ENCODE measurements around the gene TUBA1B.
A peak's percentile ranks its signal among the peaks of the same experiment; 100 is the strongest.
"Not testable (repeated sequence)": the region's sequence is repeated elsewhere in the genome, so short reads cannot be mapped to it uniquely, and the experiment has no call there.

TUBA1B gene

DNA sequence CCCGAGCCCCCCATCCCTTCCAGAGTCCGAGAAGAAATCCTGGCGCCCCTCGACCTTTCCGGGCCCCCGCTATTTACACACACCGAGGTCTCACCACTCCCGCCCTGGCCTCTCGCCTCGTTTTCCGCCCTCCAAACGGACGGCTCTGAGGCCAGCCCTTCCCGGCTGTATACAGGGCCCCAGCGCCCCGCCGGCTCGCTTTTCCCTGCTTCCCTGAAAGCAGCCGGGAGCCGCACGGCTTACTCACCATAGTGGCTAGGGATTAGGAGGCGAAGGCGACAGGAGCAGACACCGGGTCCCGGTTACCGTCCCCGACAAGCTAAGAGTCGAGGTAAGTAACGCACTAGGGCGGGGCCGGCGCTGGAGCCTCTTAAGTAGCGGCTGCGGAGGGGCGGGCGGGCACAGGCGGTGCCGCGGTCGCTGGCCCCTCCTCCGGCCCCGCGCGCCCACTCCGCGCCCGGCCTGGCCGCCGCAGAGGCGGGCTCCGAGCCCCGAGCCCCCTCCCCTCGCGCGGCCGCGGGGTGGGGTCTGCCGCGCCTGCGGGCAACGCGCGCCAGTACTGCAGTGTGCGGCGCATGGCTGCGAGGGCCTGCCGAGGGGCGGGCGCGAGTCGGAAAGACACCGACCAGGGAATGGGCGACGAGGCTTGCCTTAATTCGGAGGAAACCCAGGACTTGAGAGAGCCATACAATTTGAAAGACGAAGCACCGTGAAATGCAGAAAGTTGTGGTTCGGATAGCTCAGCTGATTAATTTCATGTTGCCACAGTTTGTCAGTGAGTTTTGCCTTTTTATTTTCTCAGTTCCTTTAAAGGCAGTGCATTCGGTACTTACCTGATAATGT lies at the start of gene TUBA1B:
TSS of gene TUBA1B (minus strand) at position 345 of the 843 bp plus-strand sequence. CDS start at position 250, 95 bp downstream.
- peak; percentile 59 for DNase-seq

DNA sequence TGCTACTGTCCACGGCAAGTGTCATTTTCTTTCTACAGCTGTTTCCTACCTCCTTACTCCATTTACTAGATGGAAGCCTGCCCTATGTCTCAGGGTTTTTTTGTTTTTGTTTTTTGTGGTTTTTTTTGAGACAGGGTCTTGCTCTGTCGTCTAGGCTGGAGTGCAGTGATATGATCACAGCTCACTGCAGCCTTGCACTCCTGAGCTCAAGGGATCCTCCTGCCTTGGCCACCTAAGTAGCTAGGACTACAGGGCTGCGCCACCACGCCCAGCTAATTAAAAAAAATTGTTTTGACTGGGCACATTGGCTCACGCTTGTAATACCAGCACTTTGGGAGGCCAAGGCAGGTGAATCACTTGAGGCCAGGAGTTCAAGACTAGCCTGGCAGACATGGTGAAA lies 43.0 kb upstream of the TUBA1B start:
- no peak for DNase-seq

DNA sequence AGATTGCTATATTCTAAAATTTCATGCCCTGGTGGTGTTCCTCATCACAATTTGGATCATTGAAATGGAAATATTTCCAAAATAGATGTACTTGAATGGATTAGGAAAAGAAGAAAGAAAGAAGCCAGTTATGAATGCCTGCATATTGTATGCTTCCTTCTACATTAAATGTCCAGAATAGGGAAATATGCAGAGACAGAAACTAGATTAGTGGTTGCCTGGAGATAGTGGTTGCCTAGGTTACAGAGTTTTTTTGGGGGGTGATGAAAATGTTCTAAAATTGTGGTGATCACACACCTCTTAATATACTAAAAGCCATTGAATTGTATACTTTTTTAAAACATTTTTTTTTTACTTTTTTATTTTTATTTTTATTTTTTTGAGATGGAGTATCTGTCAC lies 39.7 kb upstream of the TUBA1B start:
- no peak for DNase-seq

DNA sequence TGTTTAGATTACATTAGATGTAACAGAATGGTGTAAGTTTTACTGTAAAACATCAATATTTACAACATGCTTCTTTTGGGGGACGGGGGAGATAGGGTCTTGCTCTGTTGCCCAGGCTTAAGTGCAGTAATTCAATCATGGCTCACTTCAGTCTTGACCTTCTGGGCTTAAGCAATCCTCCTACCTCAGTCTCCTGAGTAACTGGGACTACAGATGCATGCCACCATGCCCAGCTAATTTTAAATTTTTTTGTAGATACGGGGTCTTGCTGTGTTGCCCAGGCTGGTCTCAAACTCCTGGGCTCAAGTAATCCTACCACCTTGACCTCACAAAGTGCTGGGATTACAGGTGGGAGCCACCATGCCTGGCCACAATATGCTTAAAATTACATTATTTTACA lies 33.9 kb upstream of the TUBA1B start:
- DNase-seq, result no peak

DNA sequence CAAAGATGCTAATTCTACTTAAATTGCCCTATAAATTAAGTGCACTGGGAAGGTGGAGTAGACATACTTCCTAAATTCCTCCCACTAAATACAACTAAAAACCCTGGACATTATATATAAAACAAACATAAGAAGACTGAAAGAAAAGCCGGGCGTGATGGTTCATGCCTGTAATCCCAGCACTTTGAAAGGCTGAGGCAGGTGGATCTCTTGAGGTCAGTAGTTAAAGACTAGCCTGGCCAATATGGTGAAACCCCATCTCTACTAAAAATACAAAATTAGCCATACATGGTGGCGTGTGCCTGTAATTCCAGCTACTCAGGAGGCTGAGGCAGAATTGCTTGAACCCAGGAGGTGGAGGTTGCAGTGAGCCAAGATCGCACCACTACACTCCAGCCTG lies 30.7 kb upstream of the TUBA1B start:
- not testable (repeated sequence) for DNase-seq

DNA sequence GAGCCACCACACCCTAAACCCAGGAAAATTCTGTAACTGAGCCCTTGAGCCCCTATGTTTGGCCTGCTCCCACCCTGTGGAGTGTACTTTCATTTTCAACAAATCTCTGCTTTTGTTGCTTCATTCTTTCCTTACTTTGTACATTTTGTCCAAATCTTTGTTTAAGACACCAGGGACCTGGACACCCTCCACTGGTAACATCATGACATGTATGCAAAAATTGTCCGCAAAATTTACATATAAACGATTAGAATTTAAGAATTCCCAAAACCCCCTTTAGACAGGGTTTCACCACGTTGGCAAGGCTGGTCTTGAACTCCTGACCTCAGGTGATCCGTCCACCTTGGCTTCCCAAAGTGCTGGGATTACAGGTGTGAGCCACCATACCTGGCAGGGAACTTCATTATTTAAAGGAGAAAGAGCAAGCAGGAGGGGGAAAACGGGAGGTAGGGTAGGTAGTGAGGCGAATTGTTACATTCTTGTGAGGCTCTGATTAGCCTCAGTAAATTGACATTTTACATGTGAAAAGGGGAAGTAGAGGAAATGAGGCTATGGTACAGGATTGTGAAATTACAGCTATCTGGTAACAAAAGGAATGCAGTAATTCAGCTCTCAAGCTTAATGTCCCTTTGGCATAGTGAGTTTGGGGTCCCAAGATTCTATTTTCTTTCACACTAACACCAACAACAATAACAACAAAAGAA lies 30.0 kb upstream of the TUBA1B start:
- DNase-seq, result no peak

DNA sequence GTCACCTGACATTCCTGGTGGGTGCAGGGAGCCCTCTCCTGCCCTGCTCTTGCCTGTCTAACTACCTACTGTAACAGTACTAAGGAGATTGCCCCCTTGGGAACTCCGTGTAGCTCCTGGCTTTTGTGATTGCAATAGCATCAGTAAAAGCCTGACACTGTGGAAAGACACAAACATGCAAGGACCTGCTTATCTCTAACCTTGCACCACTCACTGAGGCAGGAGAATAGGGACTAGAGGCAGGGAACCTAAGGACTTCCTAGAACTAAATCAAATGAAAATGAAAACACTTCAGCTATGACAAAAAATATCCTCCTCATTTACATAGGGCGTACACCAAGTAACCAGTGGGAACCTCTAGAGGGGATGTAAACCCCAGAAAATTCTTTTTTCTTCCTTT lies 29.2 kb upstream of the TUBA1B start:
- DNase-seq, result no peak

DNA sequence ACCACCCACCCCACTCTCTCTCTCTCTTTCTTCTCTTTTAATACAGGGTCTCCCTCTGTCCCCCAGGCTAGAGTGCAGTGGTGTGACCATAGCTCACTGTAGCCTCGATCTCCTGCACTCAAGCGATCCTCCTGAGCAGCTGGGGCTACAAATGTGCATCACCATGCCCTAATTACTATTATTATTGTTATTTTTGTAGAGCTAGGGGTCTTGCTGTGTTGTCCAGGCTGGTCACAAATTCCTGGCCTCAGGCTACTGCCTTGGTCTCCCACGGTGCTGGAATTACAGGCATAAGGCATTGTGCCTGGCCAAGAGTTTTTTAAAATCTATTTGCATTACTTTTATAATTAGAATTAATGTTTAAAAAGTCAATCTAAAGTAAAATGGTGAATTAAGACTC lies 23.0 kb upstream of the TUBA1B start:
- no peak for DNase-seq

DNA sequence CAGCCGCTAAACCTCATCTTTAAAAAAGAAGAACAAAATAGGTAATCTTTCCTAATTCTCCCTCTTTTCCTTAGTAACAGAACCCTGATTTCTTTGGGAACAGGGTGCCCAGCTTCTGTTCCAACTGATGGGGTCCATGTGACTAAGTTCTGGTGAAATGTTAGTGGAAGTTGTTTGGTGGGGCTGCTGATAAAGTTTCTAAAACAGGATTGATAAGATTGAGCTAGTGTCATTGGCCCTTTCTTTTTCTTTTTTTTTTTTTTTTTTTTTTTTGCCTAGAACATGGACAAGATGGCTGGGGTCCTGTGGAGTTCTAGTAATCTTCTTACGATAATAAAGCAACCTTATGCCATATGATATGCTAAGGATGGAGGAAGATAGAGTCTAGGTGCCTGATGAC lies 16.2 kb upstream of the TUBA1B start:
- DNase-seq, result no peak

DNA sequence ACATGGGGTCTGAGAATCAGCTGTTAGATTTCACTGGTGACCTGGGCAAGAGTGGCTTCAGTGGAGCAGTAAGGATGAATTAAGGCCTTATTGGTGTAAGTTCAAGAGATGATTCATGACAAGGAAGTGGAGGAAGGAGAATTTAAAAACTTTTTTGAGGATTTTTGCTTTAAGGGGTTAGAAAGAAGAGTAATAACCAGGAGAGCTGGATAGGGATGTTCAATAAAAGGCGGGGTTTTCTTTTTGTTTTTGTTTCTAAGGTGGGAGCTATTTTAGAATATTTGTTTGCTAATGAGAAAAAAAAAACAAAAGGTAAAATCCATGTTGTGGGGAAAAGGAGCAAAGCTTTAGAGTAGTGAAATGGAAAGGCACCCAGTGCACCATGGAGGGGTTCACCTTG lies 15.2 kb upstream of the TUBA1B start:
- DNase-seq, result no peak

DNA sequence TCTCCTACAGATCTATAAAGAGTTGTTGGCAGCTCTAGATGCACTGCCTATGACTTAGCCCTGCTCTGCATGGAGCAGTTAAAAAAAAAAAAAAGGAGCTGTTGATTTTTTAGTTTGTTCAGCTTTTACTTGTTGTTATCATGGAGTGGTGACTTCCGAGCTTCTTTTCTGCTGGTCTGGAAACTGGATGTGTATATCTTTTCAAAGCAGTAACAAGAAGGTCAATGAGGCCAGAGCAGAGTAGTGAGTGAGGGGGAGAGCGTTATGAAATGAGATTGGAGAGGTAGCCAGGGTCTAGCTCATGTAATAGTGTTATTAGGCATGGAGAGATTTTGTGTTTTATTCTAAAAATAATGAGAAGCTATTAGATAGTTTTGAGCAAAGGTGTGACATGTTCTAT lies 13.2 kb upstream of the TUBA1B start:
- DNase-seq, result no peak

DNA sequence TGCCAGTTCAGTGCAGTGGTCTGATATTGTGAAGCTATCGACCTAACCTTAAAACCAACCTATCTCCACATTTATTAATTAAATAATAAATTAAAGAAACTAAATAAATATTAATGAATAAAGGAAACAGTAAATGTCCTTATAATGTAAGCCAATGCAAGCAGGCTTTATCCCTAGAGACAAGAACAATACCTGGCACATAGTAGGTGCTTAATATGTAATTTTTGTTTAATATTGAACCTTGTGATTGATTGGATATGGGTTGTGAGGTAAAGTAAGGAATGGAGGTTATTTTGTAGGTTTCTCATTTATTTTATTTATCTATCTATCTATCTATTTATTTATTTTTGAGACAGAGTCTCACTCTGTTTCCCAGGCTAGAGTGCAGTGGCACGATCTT lies 7.8 kb upstream of the TUBA1B start:
- no peak for DNase-seq

DNA sequence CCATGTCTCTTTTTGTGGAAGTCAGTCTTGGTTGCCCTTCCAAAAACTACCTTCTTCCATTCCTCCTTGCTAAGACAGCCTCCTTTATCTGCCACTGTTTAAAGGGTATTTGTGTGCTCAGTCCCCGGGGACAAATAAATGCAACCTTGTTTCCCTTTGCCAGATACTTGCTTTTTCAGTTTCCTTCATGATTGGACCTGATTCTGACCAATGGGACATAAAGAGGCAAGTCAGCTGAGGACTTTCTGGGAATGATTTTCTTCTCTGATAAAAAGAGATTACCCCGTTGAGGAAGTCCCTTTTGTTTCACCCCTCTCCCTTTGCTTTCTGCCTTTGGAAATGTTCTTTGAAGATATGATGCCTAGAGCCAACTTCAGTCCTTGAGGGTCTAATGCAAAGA lies 7.4 kb upstream of the TUBA1B start:
- DNase-seq, result no peak

DNA sequence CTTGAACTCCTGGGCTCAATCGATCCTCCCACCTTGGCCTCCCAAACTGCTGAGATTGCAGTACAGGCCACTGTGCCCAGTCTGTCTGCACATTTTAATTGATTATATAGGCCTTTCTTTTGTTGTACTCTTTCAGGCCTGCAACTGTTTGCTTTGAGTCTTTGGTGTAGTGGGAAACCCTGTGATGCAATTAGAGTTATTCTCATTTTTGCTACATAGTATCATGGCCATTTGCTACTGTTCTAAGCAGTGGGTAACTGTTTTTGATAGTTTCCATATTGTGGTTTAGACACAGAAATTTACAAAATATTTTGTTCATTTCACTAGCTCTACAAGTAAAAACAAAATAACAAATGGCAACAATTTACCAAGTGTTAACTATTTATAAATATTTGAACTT lies 6.3 kb upstream of the TUBA1B start:
- DNase-seq, result no peak

DNA sequence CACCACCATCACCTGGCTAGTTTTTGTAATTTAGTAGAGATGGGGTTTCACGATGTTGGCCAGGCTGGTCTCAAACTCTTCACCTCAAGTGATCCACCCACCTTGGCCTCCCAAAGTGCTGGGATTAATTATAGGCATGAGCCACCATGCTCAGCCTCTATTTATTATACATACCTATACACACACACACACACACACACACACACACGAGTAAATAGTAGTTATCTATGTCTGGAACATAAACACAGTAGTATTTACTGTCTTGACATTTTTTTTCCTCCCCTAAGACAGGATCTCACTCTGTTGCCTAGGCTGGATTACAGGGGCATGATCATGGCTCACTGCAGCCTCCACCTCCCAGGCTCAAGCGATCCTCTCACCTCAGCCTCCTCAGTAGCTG lies 5.8 kb upstream of the TUBA1B start:
- not testable (repeated sequence) for DNase-seq

DNA sequence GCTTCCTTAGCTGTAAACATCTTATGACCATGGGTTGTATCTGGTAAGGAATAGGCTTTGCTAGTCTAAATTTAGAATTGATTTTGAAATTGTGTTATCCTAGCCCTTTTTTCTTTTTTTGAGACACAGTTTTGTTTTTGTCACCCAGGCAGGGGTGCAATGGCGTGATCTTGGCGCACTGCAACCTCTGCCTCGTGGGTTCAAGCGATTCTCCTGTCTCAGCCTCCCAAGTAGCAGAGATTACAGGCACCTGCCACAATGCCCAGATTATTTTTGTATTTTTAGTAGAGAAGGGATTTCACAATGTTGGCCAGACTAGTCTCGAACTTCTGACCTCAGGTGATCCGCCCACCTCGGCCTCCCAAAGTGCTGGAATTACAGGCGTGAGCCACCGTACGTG lies 2.4 kb upstream of the TUBA1B start:
- no peak for DNase-seq

DNA sequence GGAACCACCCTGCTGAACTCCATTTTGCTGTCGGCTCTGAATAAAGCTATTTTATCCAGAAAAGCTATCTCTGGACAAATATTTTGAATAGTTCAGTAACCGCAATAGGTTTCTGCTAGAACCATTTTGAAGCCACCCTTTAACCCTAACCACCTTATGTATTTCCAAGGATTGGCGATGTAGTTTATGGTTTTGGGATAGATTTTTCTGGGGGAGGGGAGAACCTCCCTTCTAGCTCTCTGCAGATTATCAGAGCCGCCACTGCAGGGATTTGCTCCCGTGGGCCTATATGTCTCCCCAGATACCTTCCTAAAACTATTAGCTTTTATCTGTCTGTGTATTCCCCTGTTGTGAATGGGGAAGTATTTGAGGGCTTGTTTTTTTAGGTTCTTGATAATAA lies 1.8 kb upstream of the TUBA1B start:
- DNase-seq, result no peak

DNA sequence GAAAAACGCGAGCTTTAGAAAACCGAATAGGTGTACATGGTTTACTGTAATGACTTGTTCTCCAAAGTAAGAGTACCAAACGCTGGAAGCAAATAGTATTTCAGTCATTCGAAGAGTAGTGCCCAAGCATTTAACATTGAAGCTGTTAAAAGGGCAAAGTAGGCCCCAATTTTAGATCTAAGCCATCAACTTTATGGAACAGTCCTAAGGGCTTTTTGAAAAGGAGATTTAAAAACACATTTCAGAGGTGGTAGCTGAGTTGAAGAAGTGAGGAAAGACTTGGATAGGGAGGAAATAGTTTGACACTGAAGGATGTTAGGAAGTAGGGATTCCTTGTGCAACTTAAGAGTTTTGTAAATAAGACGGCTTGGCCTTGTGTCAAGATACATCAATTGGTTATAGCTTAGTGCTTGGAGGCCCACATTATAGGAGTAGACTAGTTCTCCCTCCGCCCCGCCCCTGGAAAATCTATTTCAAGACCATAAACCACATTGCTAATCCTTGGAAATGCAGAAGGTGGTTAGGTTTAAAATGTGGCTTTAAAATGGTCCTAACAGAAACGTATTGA lies 783 bp upstream of the TUBA1B start:
- DNase-seq, result peak; percentile 52

DNA sequence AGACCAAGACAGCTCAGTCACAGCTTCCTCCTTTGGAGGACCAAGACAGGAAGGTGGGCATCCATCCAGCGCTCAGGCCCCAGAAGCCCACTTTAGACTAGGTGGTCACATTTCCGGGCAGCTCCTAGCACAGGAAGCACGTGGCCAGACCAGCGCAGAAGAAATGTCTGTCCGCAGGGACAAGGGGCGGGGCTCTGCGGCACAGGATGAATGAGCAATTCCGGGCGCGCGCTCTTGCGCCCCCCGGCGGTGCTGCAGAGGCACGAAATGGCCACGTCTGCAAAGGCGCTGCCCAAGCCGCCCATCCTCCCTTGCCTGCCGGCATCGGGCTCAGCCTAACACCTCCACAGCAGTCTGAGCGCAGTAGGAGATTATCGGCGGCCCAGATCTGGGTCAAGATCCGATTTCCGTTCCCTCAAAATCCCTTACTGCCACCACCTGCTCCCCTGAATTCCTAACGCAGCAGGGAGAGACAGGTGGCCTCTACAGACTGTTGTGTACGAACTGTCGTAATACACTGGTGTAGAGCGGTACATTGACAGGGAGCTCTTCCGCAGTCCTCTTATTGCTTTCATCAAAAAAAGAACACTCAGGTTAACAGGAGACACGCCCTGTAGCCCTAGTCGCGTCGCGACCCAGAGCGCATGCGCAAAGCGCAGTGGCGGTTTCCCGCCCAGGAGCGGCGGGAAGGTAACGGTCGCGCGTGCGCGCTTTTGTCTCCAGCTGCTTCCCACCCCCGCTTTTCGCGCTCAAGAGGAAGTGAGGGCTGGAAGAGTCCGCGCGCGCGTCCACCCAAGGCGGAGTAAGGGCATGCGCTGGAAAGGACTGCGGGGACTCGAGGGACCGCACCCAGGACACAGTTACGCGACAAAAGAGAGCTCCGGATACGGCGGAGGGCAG lies 794 bp downstream of the TUBA1B start:
- DNase-seq, result peak; percentile 82

DNA sequence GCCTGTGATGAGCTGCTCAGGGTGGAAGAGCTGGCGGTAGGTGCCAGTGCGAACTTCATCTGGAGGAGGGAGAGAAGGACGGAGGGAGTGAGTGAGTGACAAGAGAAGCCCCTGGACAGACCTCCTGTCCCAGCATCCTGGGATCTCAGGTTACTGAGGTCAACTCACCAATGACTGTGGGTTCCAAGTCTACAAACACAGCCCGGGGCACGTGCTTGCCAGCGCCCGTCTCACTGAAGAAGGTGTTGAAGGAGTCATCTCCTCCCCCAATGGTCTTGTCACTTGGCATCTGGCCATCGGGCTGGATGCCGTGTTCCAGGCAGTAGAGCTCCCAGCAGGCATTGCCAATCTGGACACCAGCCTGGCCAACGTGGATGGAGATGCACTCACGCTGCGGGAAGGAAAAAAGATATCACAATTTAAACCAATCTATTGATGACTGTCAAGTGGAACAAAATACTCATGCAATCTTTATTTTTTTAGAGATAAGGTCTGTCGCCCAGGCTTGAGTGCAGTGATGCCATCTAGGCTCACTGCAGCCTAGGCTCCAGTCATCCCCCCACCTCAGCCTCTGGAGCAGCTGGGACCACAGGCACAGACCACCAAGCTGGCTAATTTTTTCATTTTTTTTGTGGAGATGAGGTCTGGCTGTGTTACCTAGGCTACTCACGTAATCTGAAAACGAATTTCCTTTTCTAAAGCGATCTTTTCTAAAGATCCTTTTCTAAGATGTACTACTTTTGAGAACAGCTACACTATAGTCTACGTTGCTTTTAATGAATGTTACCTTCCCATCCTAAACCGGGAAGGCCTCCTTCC lies 1.7 kb downstream of the TUBA1B start:
- DNase-seq, result no peak

DNA sequence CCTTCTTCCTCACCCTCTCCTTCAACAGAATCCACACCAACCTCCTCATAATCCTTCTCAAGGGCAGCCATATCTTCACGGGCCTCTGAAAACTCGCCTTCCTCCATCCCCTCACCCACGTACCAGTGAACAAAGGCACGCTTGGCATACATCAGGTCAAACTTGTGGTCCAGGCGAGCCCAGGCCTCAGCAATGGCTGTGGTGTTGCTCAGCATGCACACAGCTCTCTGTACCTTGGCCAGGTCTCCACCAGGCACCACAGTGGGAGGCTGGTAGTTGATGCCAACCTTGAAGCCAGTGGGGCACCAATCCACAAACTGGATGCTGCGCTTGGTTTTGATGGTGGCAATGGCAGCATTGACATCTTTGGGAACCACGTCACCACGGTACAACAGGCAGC lies 3.2 kb downstream of the TUBA1B start:
- not testable (repeated sequence) for DNase-seq
